ENCODE results near the gene CCDC61.

Gene CCDC61
- total RNA-seq: 5.2 to 9.6 (median 7.0) reads per million in 4 donors

GRCh38 chr19:45994998-45995714 is at the start of gene CCDC61:
Gene CCDC61 (plus strand): TSS chr19:45995467. CDS start chr19:46003019, 7,552 bp downstream.
- DNase-seq: peak; percentile 88 to 99 (median 94)

GRCh38 chr19:45947926-45948325 is 47.3 kb upstream of the CCDC61 start:
- DNase-seq: no peak

GRCh38 chr19:45952341-45952685 is 43.0 kb upstream of the CCDC61 start:
- no peak for DNase-seq

GRCh38 chr19:45952686-45953505 is 42.4 kb upstream of the CCDC61 start:
- peak in 3 of 5 donors; percentile 22 to 44 (median 40) for DNase-seq

GRCh38 chr19:45953676-45954075 is 41.6 kb upstream of the CCDC61 start:
- no peak for DNase-seq

GRCh38 chr19:45954156-45954555 is 41.1 kb upstream of the CCDC61 start:
- no peak for DNase-seq

- no peak for DNase-seq
Observed at GRCh38 chr19:45955905-45956608, 39.2 kb upstream of the CCDC61 start.

- no peak for DNase-seq
Observed at GRCh38 chr19:45958320-45958719, 36.9 kb upstream of the CCDC61 start.

GRCh38 chr19:45958769-45959516 is 36.3 kb upstream of the CCDC61 start:
- DNase-seq: no peak

GRCh38 chr19:45959517-45960025 is 35.7 kb upstream of the CCDC61 start:
- no peak for DNase-seq

- DNase-seq: no peak
Observed at GRCh38 chr19:45960595-45961235, 34.6 kb upstream of the CCDC61 start.

GRCh38 chr19:45962021-45962420 is 33.2 kb upstream of the CCDC61 start:
- DNase-seq: no peak

GRCh38 chr19:45967246-45967645 is 28.0 kb upstream of the CCDC61 start:
- no peak for DNase-seq

GRCh38 chr19:45968626-45969025 is 26.6 kb upstream of the CCDC61 start:
- DNase-seq: no peak

- no peak for DNase-seq
Observed at GRCh38 chr19:45969676-45970075, 25.6 kb upstream of the CCDC61 start.

- DNase-seq: no peak
Observed at GRCh38 chr19:45971260-45971902, 23.9 kb upstream of the CCDC61 start.

- peak in 1 of 5 donors; percentile 30 for DNase-seq
Observed at GRCh38 chr19:45972081-45972946, 23.0 kb upstream of the CCDC61 start.

- DNase-seq: no peak
Observed at GRCh38 chr19:45972947-45973540, 22.2 kb upstream of the CCDC61 start.

- peak in 1 of 5 donors; percentile 71 for DNase-seq
Observed at GRCh38 chr19:45973553-45974338, 21.5 kb upstream of the CCDC61 start, which contains the start of gene NOVA2. Gene NOVA2 (minus strand): TSS chr19:45973865. CDS start chr19:45973351, 514 bp downstream.

Data from T-helper 1 cell (primary cell).